SK-N-MC (cell line): ENCODE data around the gene SLC39A9.

Experiments
- EZH2 ChIP-seq: fragments of 200-600 bp; sonication (generic); IDR thresholded peaks from one replicate; pipeline ENCODE4 v1.6.1; 2017; ENCODE audit warnings: antibody characterized with exemption
- POLR2AphosphoS5 ChIP-seq: IDR thresholded peaks from 2 replicates; pipeline ENCODE4 v1.6.1; 2012; ENCODE audit warnings: mild to moderate bottlenecking, low read depth, low read length, borderline replicate concordance

GRCh38 chr14:69443296-69443805 is 44.9 kb downstream of the SLC39A9 start:
- TF ChIP-seq POLR2AphosphoS5 (no peak), EZH2 (no peak)
